Keratinocyte (primary cell): ENCODE results near the gene KIF21B.

ENCODE experiments used
- CTCF ChIP-seq, 3 experiments: IDR thresholded peaks in 1 of 3; conservative IDR thresholded peaks in 1 of 3; optimal IDR thresholded peaks in 1 of 3; 2 replicates in 2 of 3; 3 replicates in 1 of 3; pipeline versions ENCODE3 to v1.5.1; 2011; ENCODE audit warnings: low read length in 3 of 3, mild to moderate bottlenecking in 3 of 3, moderate library complexity in 2 of 3, control low read depth in 1 of 3, inconsistent platforms in 1 of 3; ENCODE audit not compliant: insufficient read depth in 2 of 3; ENCODE audit errors: extremely low read depth in 1 of 3
- EZH2 ChIP-seq: IDR thresholded peaks from one replicate; pipeline ENCODE4 v1.6.1; 2012; ENCODE audit warnings: inconsistent platforms, mild to moderate bottlenecking, low read length, moderate library complexity

GRCh38 chr1:201061886-201062285 lies 38.4 kb upstream of the KIF21B start:
- TF ChIP-seq CTCF (optimal IDR thresholded peaks at IDR 0.05 in 1 of 3, IDR thresholded peaks at IDR 0.05 in 1 of 3, conservative IDR thresholded peaks at IDR 0.05 in 1 of 3; ENCODE audit: extremely low read depth in 1 of 3, insufficient read depth in 2 of 3, low read length in 3 of 3), result no peak
- no peak for TF ChIP-seq EZH2
